Progenitor cell of endocrine pancreas (in vitro differentiated cells): ENCODE measurements around the gene RECQL5. TPM values are rescaled to one million over a fixed set of nuclear protein-coding genes. Genes with fewer than 3 reads are reported as not detected.

ENCODE experiments used
- DNase-seq: peaks from one replicate; pipeline ENCODE4 v3.0.0; 2021; ENCODE audit warnings: low spot score; ENCODE audit not compliant: unreplicated experiment
- H3K27ac Mint-ChIP-seq: 2 replicates; pipeline ENCODE4 v1.8.0; 2021; ENCODE audit warnings: mild to moderate bottlenecking, moderate library complexity, mixed read lengths
- H3K27me3 Mint-ChIP-seq: 2 replicates; pipeline ENCODE4 v1.8.0; 2021; ENCODE audit warnings: mixed read lengths
- H3K36me3 Mint-ChIP-seq: 2 replicates; pipeline ENCODE4 v1.8.0; 2022; ENCODE audit warnings: mixed read lengths; ENCODE audit not compliant: insufficient read depth
- H3K4me1 Mint-ChIP-seq: 2 replicates; pipeline ENCODE4 v1.8.0; 2021; ENCODE audit warnings: low read depth, mixed read lengths
- H3K4me3 Mint-ChIP-seq: 2 replicates; pipeline ENCODE4 v1.8.0; 2021; ENCODE audit warnings: low read depth, mild to moderate bottlenecking, moderate library complexity, mixed read lengths
- H3K9me3 Mint-ChIP-seq: 2 replicates; pipeline ENCODE4 v1.8.0; 2021; ENCODE audit warnings: low read depth, mixed read lengths
- CTCF ChIP-seq: fragments of 200-600 bp; sonication (generic); IDR thresholded peaks from one replicate; pipeline ENCODE4 v1.5.0; 2021; ENCODE audit warnings: antibody characterized with exemption, mild to moderate bottlenecking; ENCODE audit not compliant: unreplicated experiment
- total RNA-seq: library from RNA; stranded (reverse); gene quantifications from 2 replicates; pipeline ENCODE4 v1.2.1, GENCODE V29; 2021

The RECQL5 gene
- total RNA-seq, 1 donor from 2014 or later = 67.7 TPM

- no peaks in the 10 kb centered on the region for H3K27me3 Mint-ChIP-seq
- H3K27ac Mint-ChIP-seq = peak overlapping the region; percentile 74
- H3K36me3 Mint-ChIP-seq = peaks cover 3% of the 10 kb centered on the region
- TF ChIP-seq CTCF = peak; percentile 73
- H3K4me3 Mint-ChIP-seq = no peak overlapping the region
- H3K4me1 Mint-ChIP-seq = no peaks in the 10 kb centered on the region
- peak; percentile 54 for DNase-seq
- H3K9me3 Mint-ChIP-seq = no peaks in the 10 kb centered on the region
Measured at GRCh38 chr17:75625813-75626486, 41.0 kb downstream of the RECQL5 start.

DNA sequence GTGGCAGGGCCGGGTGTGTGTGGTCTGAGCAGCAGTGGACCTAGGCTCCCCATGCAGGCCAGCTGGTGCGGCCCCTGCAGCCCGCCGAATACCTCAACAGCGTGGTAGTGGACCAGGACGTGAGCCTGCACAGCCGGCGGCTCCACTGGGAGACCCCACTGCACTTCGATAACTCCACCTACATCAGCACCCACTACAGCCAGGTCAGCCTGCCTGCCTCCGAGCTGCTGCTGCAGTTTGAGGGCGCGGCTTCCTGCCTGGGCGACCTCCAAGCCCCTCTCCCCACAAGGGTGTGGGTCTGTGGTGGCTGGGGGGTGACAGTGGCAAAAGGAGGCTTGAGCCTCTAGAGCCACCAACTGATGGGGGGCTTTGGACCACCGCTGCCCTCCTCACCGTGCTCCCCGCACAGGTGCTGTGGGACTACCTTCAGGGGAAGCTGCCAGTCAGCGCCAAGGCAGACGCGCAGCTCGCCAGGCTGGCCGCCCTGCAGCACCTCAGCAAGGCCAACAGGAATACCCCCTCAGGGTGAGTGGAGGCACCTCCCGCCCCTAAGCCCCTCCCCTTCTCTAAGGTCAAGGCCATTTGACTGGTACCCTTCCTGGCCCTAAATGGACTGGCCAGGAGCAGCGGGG lies 42.1 kb downstream of the RECQL5 start:
- TF ChIP-seq CTCF = no peak
- Mint-ChIP-seq H3K27me3 (no peaks in the 10 kb centered on the region), H3K4me1 (no peaks in the 10 kb centered on the region), H3K27ac (no peak overlapping the region), H3K9me3 (no peaks in the 10 kb centered on the region), H3K4me3 (no peak overlapping the region), H3K36me3 (peaks cover 3% of the 10 kb centered on the region)
- no peak for DNase-seq

- H3K4me3 Mint-ChIP-seq = no peak overlapping the region
- no peak overlapping the region for H3K27ac Mint-ChIP-seq
- H3K27me3 Mint-ChIP-seq = no peaks in the 10 kb centered on the region
Measured at GRCh38 chr17:75624021-75624420, 42.9 kb downstream of the RECQL5 start.

GRCh38 chr17:75623386-75623785 lies 43.6 kb downstream of the RECQL5 start:
- no peak for TF ChIP-seq CTCF
- Mint-ChIP-seq H3K4me3 (no peak overlapping the region), H3K4me1 (no peaks in the 10 kb centered on the region), H3K9me3 (no peaks in the 10 kb centered on the region), H3K27ac (no peak overlapping the region), H3K27me3 (no peaks in the 10 kb centered on the region), H3K36me3 (peaks cover 5% of the 10 kb centered on the region)
- no peak for DNase-seq

More at GRCh38 chr17:75624021-75624420, 42.9 kb downstream of the RECQL5 start:
- no peak for DNase-seq
- Mint-ChIP-seq H3K4me1 (no peaks in the 10 kb centered on the region), H3K9me3 (no peaks in the 10 kb centered on the region), H3K36me3 (peaks cover 5% of the 10 kb centered on the region)
- TF ChIP-seq CTCF = no peak

DNA sequence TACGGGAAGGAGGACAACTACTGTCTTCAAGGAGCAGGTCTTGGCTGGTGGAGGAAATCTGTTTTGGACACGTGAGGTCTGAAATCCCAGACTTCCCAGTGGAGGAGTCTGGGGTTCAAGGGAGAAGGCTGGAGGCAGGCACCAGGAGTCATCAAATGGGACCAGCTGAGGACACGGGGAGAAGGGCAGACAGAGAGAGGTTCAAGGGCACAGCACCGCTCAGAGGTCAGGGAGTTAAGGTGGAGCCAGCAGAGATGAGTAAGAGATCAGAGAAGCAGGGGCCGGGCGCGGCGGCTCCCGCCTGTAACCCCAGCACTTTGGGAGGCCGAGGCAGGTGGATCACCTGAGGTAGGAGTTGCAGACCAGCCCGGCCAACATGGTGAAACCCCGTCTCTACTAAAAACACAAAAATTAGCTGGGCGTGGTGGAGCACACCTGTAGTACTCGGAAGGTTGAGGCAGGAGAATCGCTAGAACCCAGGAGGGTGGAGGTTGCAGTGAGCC lies 44.1 kb downstream of the RECQL5 start:
- no peaks in the 10 kb centered on the region for H3K27me3 Mint-ChIP-seq
- H3K9me3 Mint-ChIP-seq = no peaks in the 10 kb centered on the region
- H3K4me1 Mint-ChIP-seq = no peaks in the 10 kb centered on the region
- no peak for DNase-seq
- peaks cover 5% of the 10 kb centered on the region for H3K36me3 Mint-ChIP-seq
- H3K27ac Mint-ChIP-seq = no peak overlapping the region
- H3K4me3 Mint-ChIP-seq = no peak overlapping the region
- no peak for TF ChIP-seq CTCF
